Transverse colon (tissue), 4 donors: ENCODE measurements around the gene ST3GAL2.

Source experiments
- POLR2A ChIP-seq: fragments of 450-650 bp; IDR thresholded peaks from one replicate; pipeline ENCODE4 v1.6.1; 2016; ENCODE audit warnings: antibody characterized with exemption, mild to moderate bottlenecking, moderate library complexity
- POLR2AphosphoS5 ChIP-seq, 3 donors: sonication (generic); formaldehyde crosslinking; IDR thresholded peaks; one replicate each; pipeline ENCODE4 v1.6.1; 2016; ENCODE audit warnings: antibody characterized with exemption in 3 of 3
- TF ChIP-seq, protein P1 (sequence below), 5 experiments: fragments of 200-600 bp in 3 of 5; fragments of 450-650 bp in 2 of 5; sonication (generic) in 3 of 5; IDR thresholded peaks; 1 replicate in 2 of 5; 2 replicates in 3 of 5; pipeline ENCODE4 v1.5.1; 2016 to 2017; ENCODE audit warnings: antibody characterized with exemption in 5 of 5, inconsistent platforms in 3 of 5, mild to moderate bottlenecking in 2 of 5, moderate library complexity in 1 of 5

DNA sequence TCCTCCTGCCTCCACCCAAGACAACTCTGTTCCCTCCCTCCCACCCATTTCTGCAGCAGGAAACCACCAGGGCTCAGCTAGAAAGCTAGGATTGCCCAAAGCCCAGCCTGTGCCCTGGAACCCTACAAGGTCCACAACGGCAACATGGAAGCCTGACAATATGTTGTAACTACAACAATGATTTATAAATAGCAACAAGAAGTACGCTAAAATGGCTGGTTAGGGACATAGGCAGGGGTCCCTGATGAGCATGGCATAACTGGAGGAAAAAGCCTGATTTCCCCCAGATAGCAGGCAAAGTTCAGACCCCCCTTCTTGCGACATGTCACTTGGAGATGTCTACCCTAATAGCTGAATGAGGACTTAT lies 6.6 kb downstream of the ST3GAL2 start:
- TF ChIP-seq, protein P1, sequence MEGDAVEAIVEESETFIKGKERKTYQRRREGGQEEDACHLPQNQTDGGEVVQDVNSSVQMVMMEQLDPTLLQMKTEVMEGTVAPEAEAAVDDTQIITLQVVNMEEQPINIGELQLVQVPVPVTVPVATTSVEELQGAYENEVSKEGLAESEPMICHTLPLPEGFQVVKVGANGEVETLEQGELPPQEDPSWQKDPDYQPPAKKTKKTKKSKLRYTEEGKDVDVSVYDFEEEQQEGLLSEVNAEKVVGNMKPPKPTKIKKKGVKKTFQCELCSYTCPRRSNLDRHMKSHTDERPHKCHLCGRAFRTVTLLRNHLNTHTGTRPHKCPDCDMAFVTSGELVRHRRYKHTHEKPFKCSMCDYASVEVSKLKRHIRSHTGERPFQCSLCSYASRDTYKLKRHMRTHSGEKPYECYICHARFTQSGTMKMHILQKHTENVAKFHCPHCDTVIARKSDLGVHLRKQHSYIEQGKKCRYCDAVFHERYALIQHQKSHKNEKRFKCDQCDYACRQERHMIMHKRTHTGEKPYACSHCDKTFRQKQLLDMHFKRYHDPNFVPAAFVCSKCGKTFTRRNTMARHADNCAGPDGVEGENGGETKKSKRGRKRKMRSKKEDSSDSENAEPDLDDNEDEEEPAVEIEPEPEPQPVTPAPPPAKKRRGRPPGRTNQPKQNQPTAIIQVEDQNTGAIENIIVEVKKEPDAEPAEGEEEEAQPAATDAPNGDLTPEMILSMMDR (IDR thresholded peaks at IDR 0.05) = no peak
- TF ChIP-seq POLR2AphosphoS5 (IDR thresholded peaks at IDR 0.05) (no peak), POLR2A (no peak)
